ENCODE results near the gene ENAH. TPM values are rescaled to one million over a fixed set of nuclear protein-coding genes. Genes with fewer than 3 reads are reported as not detected.

The ENAH gene
- total and polyA plus RNA-seq, 9 of the 15 experiments (the other 6 are each of a cell fraction or from before 2014, with no cell fraction given): 0.03 to 1.2 (median 0.15) TPM

DNA sequence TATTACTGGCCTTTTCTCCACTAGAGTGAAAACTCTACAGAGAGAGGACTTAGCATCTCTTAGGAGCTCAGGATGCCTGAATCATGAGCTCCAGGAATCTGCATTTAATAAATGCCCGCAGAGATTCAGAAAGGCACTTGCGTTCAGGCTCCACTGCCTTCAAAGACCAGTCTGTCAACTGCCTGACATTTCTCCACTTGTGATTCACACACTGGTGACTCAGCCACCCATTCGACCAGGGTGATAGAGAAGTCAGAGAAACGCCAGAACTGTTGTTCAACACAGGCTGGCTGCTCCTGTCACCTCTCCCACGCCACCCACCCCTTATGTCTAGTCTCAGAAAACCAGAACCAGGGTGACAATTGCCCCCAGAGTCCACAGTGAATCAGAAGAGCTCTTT, 198.2 kb downstream of the ENAH start (continued):
- no peak for TF ChIP-seq SMC3 (conservative IDR thresholded peaks at IDR 0.05; ENCODE audit: insufficient read depth, low read depth, low read length)
- TF ChIP-seq, protein P1, sequence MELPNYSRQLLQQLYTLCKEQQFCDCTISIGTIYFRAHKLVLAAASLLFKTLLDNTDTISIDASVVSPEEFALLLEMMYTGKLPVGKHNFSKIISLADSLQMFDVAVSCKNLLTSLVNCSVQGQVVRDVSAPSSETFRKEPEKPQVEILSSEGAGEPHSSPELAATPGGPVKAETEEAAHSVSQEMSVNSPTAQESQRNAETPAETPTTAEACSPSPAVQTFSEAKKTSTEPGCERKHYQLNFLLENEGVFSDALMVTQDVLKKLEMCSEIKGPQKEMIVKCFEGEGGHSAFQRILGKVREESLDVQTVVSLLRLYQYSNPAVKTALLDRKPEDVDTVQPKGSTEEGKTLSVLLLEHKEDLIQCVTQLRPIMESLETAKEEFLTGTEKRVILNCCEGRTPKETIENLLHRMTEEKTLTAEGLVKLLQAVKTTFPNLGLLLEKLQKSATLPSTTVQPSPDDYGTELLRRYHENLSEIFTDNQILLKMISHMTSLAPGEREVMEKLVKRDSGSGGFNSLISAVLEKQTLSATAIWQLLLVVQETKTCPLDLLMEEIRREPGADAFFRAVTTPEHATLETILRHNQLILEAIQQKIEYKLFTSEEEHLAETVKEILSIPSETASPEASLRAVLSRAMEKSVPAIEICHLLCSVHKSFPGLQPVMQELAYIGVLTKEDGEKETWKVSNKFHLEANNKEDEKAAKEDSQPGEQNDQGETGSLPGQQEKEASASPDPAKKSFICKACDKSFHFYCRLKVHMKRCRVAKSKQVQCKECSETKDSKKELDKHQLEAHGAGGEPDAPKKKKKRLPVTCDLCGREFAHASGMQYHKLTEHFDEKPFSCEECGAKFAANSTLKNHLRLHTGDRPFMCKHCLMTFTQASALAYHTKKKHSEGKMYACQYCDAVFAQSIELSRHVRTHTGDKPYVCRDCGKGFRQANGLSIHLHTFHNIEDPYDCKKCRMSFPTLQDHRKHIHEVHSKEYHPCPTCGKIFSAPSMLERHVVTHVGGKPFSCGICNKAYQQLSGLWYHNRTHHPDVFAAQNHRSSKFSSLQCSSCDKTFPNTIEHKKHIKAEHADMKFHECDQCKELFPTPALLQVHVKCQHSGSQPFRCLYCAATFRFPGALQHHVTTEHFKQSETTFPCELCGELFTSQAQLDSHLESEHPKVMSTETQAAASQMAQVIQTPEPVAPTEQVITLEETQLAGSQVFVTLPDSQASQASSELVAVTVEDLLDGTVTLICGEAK (IDR thresholded peaks at IDR 0.05): no peak
- TF ChIP-seq, protein P1 (CRISPR knock-in tag; IDR thresholded peaks at IDR 0.05): no peak
- TF ChIP-seq ZNF766 (CRISPR knock-in tag; conservative IDR thresholded peaks at IDR 0.05): no peak
- TF ChIP-seq, protein P2, sequence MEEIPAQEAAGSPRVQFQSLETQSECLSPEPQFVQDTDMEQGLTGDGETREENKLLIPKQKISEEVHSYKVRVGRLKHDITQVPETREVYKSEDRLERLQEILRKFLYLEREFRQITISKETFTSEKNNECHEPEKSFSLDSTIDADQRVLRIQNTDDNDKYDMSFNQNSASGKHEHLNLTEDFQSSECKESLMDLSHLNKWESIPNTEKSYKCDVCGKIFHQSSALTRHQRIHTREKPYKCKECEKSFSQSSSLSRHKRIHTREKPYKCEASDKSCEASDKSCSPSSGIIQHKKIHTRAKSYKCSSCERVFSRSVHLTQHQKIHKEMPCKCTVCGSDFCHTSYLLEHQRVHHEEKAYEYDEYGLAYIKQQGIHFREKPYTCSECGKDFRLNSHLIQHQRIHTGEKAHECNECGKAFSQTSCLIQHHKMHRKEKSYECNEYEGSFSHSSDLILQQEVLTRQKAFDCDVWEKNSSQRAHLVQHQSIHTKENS (CRISPR knock-in tag; IDR thresholded peaks at IDR 0.05): no peak
- TF ChIP-seq CREM (IDR thresholded peaks at IDR 0.05; ENCODE audit: low read depth): peak; percentile 47; the same call in 1 of the 2 replicates
- TF ChIP-seq, protein P3, sequence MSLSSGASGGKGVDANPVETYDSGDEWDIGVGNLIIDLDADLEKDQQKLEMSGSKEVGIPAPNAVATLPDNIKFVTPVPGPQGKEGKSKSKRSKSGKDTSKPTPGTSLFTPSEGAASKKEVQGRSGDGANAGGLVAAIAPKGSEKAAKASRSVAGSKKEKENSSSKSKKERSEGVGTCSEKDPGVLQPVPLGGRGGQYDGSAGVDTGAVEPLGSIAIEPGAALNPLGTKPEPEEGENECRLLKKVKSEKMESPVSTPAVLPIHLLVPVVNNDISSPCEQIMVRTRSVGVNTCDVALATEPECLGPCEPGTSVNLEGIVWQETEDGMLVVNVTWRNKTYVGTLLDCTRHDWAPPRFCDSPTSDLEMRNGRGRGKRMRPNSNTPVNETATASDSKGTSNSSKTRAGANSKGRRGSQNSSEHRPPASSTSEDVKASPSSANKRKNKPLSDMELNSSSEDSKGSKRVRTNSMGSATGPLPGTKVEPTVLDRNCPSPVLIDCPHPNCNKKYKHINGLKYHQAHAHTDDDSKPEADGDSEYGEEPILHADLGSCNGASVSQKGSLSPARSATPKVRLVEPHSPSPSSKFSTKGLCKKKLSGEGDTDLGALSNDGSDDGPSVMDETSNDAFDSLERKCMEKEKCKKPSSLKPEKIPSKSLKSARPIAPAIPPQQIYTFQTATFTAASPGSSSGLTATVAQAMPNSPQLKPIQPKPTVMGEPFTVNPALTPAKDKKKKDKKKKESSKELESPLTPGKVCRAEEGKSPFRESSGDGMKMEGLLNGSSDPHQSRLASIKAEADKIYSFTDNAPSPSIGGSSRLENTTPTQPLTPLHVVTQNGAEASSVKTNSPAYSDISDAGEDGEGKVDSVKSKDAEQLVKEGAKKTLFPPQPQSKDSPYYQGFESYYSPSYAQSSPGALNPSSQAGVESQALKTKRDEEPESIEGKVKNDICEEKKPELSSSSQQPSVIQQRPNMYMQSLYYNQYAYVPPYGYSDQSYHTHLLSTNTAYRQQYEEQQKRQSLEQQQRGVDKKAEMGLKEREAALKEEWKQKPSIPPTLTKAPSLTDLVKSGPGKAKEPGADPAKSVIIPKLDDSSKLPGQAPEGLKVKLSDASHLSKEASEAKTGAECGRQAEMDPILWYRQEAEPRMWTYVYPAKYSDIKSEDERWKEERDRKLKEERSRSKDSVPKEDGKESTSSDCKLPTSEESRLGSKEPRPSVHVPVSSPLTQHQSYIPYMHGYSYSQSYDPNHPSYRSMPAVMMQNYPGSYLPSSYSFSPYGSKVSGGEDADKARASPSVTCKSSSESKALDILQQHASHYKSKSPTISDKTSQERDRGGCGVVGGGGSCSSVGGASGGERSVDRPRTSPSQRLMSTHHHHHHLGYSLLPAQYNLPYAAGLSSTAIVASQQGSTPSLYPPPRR (CRISPR knock-in tag; IDR thresholded peaks at IDR 0.05; ENCODE audit: borderline replicate concordance): no peak
- peak; percentile 18; the same call in 1 of the 2 replicates for TF ChIP-seq BHLHE40 (IDR thresholded peaks at IDR 0.05; ENCODE audit: low read length)
- no peak for TF ChIP-seq NFIX (CRISPR knock-in tag; IDR thresholded peaks at IDR 0.05; ENCODE audit: low read depth)
- TF ChIP-seq STAT5B (CRISPR knock-in tag; IDR thresholded peaks at IDR 0.05): no peak
- TF ChIP-seq MTA1 (IDR thresholded peaks at IDR 0.05; ENCODE audit: borderline replicate concordance): no peak
- TF ChIP-seq NR3C1 (CRISPR knock-in tag; IDR thresholded peaks at IDR 0.05): no peak
